HepG2 (cell line): ENCODE results near the gene CDK9. TPM values are rescaled to one million over a fixed set of nuclear protein-coding genes. Genes with fewer than 3 reads are reported as not detected.

Experiments used
- ARNT2 ChIP-seq: sonication (generic); formaldehyde crosslinking; IDR thresholded peaks from 2 replicates; pipeline ENCODE4 v1.8.0; 2022; ENCODE audit warnings: mild to moderate bottlenecking, low read depth, missing genetic modification reagents, moderate library complexity
- BRF2 ChIP-seq: sonication (generic); formaldehyde crosslinking; IDR thresholded peaks from 2 replicates; pipeline ENCODE4 v1.8.1; 2022; ENCODE audit warnings: mild to moderate bottlenecking, missing genetic modification reagents
- GATAD1 ChIP-seq: IDR thresholded peaks from 2 replicates; pipeline ENCODE4 v1.6.1; 2016; ENCODE audit warnings: missing genetic modification reagents, missing compliant biosample characterization
- HMGXB4 ChIP-seq, 2 experiments: sonication (generic) in 1 of 2; formaldehyde crosslinking in 1 of 2; IDR thresholded peaks; 2 replicates each; pipeline versions ENCODE4 v1.4.0 to v1.6.1; 2018 to 2020; ENCODE audit warnings: missing genetic modification reagents in 2 of 2, borderline replicate concordance in 1 of 2, low read depth in 1 of 2, mild to moderate bottlenecking in 1 of 2, missing biosample characterization in 1 of 2
- HNF4G ChIP-seq, 2 experiments: sonication (generic) in 1 of 2; formaldehyde crosslinking in 1 of 2; IDR thresholded peaks; 2 replicates each; pipeline versions ENCODE4 v1.4.0 to v1.6.1; 2011 to 2020; ENCODE audit warnings: borderline replicate concordance in 2 of 2, low read depth in 2 of 2, mild to moderate bottlenecking in 2 of 2, low read length in 1 of 2, missing genetic modification reagents in 1 of 2, moderate library complexity in 1 of 2
- KDM2A ChIP-seq: sonication (generic); formaldehyde crosslinking; IDR thresholded peaks from 2 replicates; pipeline ENCODE4 v1.4.0; 2020; ENCODE audit warnings: low read depth, missing genetic modification reagents, borderline replicate concordance
- MEIS1 ChIP-seq: sonication (generic); formaldehyde crosslinking; IDR thresholded peaks from 2 replicates; pipeline ENCODE4 v1.9.0; 2021; ENCODE audit warnings: mild to moderate bottlenecking, missing genetic modification reagents, moderate library complexity, borderline replicate concordance
- MXD4 ChIP-seq: IDR thresholded peaks from 2 replicates; pipeline ENCODE4 v1.6.1; 2016; ENCODE audit warnings: mild to moderate bottlenecking, missing biosample characterization, missing genetic modification reagents
- NFRKB ChIP-seq: fragments of 450-650 bp; IDR thresholded peaks from 2 replicates; pipeline ENCODE4 v1.6.1; 2017
- NFYC ChIP-seq: IDR thresholded peaks from 2 replicates; pipeline ENCODE4 v1.6.1; 2016; ENCODE audit warnings: missing genetic modification reagents, missing compliant biosample characterization
- PHF5A ChIP-seq: IDR thresholded peaks from one replicate; pipeline ENCODE4 v1.6.1; 2018; ENCODE audit warnings: low read depth, missing genetic modification reagents; ENCODE audit not compliant: unreplicated experiment
- RAD21 ChIP-seq: fragments of 450-650 bp; formaldehyde crosslinking; IDR thresholded peaks from 2 replicates; pipeline ENCODE4 v1.5.0; 2020; ENCODE audit warnings: mild to moderate bottlenecking
- RBM39 ChIP-seq: fragments of 200-400 bp; formaldehyde crosslinking; IDR thresholded peaks from one replicate; pipeline ENCODE4 v1.6.1; 2018; ENCODE audit warnings: antibody characterized with exemption, mild to moderate bottlenecking, low read depth, low read length; ENCODE audit not compliant: poor library complexity, severe bottlenecking
- SP4 ChIP-seq: sonication (generic); formaldehyde crosslinking; IDR thresholded peaks from 2 replicates; pipeline ENCODE4 v1.8.1; 2023; ENCODE audit warnings: mild to moderate bottlenecking, missing genetic modification reagents
- ZFY ChIP-seq: sonication (generic); formaldehyde crosslinking; IDR thresholded peaks from 2 replicates; pipeline ENCODE4 v1.4.0; 2020; ENCODE audit warnings: missing genetic modification reagents
- ZNF34 ChIP-seq: sonication (generic); formaldehyde crosslinking; IDR thresholded peaks from 2 replicates; pipeline ENCODE4 v1.4.0; 2020; ENCODE audit warnings: mild to moderate bottlenecking, missing genetic modification reagents, borderline replicate concordance
- ZNF530 ChIP-seq: sonication (generic); formaldehyde crosslinking; IDR thresholded peaks from 2 replicates; pipeline ENCODE4 v1.5.0; 2020; ENCODE audit warnings: low read depth, mild to moderate bottlenecking, missing genetic modification reagents
- polyA plus RNA-seq, 8 experiments: library from polyadenylated mRNA; depleted of rRNA in 3 of 8; stranded (reverse) in 7 of 8; unstranded in 1 of 8; fragments of >200 nt; fragmentation: Illumina TruSeq in 4 of 8; extraction: Trizol in 4 of 8; gene quantifications; 2 replicates each; pipeline versions ENCODE4 v1.2.1 to v1.2.3, GENCODE V29; 2011 to 2016; ENCODE audit warnings: low read depth in 4 of 8, missing spikeins in 1 of 8, mixed read lengths in 1 of 8; ENCODE audit not compliant: insufficient read depth in 1 of 8
- total RNA-seq, 5 experiments: library from RNA; depleted of rRNA; stranded (reverse); fragments of >200 nt; fragmentation: Illumina TruSeq; extraction: Trizol; gene quantifications; 2 replicates each; pipeline ENCODE4 v1.2.3, GENCODE V29; 2016; ENCODE audit warnings: low read depth in 1 of 5
- TF ChIP-seq, protein P1 (sequence below): sonication (generic); formaldehyde crosslinking; IDR thresholded peaks from 2 replicates; pipeline ENCODE4 v1.5.1; 2020; ENCODE audit warnings: mild to moderate bottlenecking, moderate library complexity, missing genetic modification reagents
- TF ChIP-seq, protein P2 (sequence below): sonication (generic); formaldehyde crosslinking; IDR thresholded peaks from 2 replicates; pipeline ENCODE4 v1.5.0; 2020; ENCODE audit warnings: mild to moderate bottlenecking, missing genetic modification reagents, borderline replicate concordance

Gene CDK9
- total and polyA plus RNA-seq, 2 of the 13 experiments (the other 11 are each of a cell fraction or from before 2014, with no cell fraction given) = 16.8 to 21.5 TPM

- TF ChIP-seq ZNF530 (no peak), MEIS1 (CRISPR knock-in tag) (peak; percentile 70; the same call in 1 of the 2 replicates), ZFY (0 out of 2 replicates have a peak, but pooled peaks have one; percentile 16), SP4 (CRISPR knock-in tag) (peak; percentile 98), RAD21 (CRISPR knock-in tag) (no peak), RBM39 (peak; percentile 52), ARNT2 (CRISPR knock-in tag) (0 out of 2 replicates have a peak, but pooled peaks have one; percentile 43), GATAD1 (CRISPR knock-in tag) (0 out of 2 replicates have a peak, but pooled peaks have one; percentile 26), HMGXB4 (CRISPR knock-in tag; IDR thresholded peaks at IDR 0.05; ENCODE audit: borderline replicate concordance in 1 of 2, low read depth in 1 of 2) (peak; percentile 26 to 30; a peak in 1 of 4 replicates), BRF2 (no peak), HNF4G (IDR thresholded peaks at IDR 0.05; ENCODE audit: borderline replicate concordance, low read depth, low read length) (no peak), HNF4G (CRISPR knock-in tag; IDR thresholded peaks at IDR 0.05; ENCODE audit: borderline replicate concordance, low read depth) (no peak), ZNF34 (no peak), KDM2A (CRISPR knock-in tag) (peak; percentile 54; the same call in 1 of the 2 replicates), NFYC (CRISPR knock-in tag) (peak; percentile 20; the same call in 1 of the 2 replicates), MXD4 (no peak), NFRKB (no peak), PHF5A (no peak)
- TF ChIP-seq, protein P1, sequence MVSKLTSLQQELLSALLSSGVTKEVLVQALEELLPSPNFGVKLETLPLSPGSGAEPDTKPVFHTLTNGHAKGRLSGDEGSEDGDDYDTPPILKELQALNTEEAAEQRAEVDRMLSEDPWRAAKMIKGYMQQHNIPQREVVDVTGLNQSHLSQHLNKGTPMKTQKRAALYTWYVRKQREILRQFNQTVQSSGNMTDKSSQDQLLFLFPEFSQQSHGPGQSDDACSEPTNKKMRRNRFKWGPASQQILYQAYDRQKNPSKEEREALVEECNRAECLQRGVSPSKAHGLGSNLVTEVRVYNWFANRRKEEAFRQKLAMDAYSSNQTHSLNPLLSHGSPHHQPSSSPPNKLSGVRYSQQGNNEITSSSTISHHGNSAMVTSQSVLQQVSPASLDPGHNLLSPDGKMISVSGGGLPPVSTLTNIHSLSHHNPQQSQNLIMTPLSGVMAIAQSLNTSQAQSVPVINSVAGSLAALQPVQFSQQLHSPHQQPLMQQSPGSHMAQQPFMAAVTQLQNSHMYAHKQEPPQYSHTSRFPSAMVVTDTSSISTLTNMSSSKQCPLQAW = 0 out of 2 replicates have a peak, but pooled peaks have one; percentile 31
- TF ChIP-seq, protein P2, sequence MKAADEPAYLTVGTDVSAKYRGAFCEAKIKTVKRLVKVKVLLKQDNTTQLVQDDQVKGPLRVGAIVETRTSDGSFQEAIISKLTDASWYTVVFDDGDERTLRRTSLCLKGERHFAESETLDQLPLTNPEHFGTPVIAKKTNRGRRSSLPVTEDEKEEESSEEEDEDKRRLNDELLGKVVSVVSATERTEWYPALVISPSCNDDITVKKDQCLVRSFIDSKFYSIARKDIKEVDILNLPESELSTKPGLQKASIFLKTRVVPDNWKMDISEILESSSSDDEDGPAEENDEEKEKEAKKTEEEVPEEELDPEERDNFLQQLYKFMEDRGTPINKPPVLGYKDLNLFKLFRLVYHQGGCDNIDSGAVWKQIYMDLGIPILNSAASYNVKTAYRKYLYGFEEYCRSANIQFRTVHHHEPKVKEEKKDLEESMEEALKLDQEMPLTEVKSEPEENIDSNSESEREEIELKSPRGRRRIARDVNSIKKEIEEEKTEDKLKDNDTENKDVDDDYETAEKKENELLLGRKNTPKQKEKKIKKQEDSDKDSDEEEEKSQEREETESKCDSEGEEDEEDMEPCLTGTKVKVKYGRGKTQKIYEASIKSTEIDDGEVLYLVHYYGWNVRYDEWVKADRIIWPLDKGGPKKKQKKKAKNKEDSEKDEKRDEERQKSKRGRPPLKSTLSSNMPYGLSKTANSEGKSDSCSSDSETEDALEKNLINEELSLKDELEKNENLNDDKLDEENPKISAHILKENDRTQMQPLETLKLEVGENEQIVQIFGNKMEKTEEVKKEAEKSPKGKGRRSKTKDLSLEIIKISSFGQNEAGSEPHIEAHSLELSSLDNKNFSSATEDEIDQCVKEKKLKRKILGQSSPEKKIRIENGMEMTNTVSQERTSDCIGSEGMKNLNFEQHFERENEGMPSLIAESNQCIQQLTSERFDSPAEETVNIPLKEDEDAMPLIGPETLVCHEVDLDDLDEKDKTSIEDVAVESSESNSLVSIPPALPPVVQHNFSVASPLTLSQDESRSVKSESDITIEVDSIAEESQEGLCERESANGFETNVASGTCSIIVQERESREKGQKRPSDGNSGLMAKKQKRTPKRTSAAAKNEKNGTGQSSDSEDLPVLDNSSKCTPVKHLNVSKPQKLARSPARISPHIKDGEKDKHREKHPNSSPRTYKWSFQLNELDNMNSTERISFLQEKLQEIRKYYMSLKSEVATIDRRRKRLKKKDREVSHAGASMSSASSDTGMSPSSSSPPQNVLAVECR = no peak; the same call in 1 of the 2 replicates
- TF ChIP-seq, all 625 proteins: peak for 62
Measured at GRCh38 chr9:127770905-127771569, 14.8 kb upstream of the CDK9 start (continued).
